A673 (cell line): Measurements from ENCODE around the gene MUSTN1.

Experiments used
- EZH2 ChIP-seq: fragments of 200-600 bp; sonication (generic); IDR thresholded peaks from 2 replicates; pipeline ENCODE4 v1.6.1; 2017; ENCODE audit warnings: borderline replicate concordance, low read depth, mild to moderate bottlenecking, mixed read lengths, antibody characterized with exemption, low read length; ENCODE audit not compliant: poor library complexity, severe bottlenecking
- TF ChIP-seq, protein P1 (sequence below): fragments of 300-800, 200-600 bp; sonication (generic); conservative IDR thresholded peaks from 2 replicates; pipeline ENCODE4 v1.5.1; 2017; ENCODE audit warnings: low read depth, mild to moderate bottlenecking, antibody characterized with exemption, low read length, moderate library complexity, mixed read lengths

DNA sequence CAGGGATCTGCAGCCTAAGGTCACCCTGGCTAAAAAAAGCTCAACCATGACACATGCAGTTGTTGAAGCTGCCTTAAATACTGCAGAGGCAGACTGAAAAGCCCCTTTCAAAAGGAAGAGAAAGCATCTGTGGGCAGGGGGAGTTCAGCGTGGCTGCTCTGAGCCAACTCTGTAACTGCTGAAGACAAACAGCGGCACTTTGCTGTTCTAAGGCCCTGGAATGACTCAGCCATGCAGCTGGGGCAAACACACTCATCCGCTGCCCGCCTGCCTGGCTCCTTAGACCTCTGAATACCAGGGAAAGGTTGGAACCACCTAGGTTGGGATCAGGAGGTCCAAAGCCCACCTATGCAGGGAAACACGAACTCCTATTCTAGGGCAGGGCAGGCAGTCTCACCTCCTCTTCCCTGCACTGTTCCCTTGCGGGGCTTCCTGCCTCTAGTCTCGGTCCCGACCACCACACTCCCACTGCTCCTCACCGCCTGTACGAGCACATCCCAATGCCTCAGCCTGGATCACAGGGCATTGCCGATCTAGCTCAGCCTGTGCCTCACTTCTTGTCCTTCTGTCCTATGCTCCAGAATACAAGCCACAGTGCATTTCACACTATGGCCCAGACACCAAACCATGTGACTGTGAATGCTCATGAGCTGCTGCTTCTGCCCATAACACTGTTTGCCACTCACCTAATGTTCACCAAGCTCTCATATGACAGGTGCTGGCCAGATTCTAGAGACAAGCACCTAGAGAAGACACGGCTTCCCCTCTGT lies 6.6 kb upstream of the MUSTN1 start:
- TF ChIP-seq, protein P1, sequence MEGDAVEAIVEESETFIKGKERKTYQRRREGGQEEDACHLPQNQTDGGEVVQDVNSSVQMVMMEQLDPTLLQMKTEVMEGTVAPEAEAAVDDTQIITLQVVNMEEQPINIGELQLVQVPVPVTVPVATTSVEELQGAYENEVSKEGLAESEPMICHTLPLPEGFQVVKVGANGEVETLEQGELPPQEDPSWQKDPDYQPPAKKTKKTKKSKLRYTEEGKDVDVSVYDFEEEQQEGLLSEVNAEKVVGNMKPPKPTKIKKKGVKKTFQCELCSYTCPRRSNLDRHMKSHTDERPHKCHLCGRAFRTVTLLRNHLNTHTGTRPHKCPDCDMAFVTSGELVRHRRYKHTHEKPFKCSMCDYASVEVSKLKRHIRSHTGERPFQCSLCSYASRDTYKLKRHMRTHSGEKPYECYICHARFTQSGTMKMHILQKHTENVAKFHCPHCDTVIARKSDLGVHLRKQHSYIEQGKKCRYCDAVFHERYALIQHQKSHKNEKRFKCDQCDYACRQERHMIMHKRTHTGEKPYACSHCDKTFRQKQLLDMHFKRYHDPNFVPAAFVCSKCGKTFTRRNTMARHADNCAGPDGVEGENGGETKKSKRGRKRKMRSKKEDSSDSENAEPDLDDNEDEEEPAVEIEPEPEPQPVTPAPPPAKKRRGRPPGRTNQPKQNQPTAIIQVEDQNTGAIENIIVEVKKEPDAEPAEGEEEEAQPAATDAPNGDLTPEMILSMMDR, result no peak
- TF ChIP-seq EZH2, result no peak
